ENCODE measurements around the gene STARD10.

DNA sequence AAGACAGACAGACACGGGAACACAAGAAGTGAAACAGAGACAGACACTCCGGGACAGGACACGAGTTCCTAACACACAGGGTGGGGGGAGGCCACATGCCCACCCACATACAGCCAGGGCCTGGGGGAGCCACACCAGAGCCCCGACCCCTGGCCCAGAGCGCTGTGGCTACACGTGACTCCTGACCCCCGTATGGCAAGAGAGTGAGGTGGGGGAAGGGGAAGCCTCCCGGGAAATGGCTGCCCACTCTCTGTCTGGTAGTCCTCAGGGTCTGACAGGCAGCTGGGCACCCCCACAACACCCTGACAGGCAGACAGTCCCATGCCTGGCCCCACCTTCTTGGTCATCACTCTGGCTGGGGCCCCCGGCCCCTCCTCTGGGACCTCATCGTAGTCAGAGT lies 81.0 kb downstream of the STARD10 start:
- TF ChIP-seq, protein P1, sequence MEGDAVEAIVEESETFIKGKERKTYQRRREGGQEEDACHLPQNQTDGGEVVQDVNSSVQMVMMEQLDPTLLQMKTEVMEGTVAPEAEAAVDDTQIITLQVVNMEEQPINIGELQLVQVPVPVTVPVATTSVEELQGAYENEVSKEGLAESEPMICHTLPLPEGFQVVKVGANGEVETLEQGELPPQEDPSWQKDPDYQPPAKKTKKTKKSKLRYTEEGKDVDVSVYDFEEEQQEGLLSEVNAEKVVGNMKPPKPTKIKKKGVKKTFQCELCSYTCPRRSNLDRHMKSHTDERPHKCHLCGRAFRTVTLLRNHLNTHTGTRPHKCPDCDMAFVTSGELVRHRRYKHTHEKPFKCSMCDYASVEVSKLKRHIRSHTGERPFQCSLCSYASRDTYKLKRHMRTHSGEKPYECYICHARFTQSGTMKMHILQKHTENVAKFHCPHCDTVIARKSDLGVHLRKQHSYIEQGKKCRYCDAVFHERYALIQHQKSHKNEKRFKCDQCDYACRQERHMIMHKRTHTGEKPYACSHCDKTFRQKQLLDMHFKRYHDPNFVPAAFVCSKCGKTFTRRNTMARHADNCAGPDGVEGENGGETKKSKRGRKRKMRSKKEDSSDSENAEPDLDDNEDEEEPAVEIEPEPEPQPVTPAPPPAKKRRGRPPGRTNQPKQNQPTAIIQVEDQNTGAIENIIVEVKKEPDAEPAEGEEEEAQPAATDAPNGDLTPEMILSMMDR (IDR thresholded peaks at IDR 0.05), result no peak
- no peak for TF ChIP-seq POLR2A (IDR thresholded peaks at IDR 0.05)
